Ishikawa (cell line): ENCODE measurements around the gene AFG1L.

Source experiments
- CEBPB ChIP-seq: IDR thresholded peaks from 2 replicates; pipeline ENCODE4 v1.6.1; 2012
- CREB1 ChIP-seq: IDR thresholded peaks from 2 replicates; pipeline ENCODE4 v1.6.1; 2012; ENCODE audit warnings: low read depth
- EGR1 ChIP-seq: IDR thresholded peaks from 2 replicates; pipeline ENCODE4 v1.6.1; 2012
- EP300 ChIP-seq: IDR thresholded peaks from 2 replicates; pipeline ENCODE4 v1.6.1; 2012; ENCODE audit warnings: borderline replicate concordance
- FOXM1 ChIP-seq: IDR thresholded peaks from 2 replicates; pipeline ENCODE4 v1.6.1; 2012; ENCODE audit warnings: low read depth, borderline replicate concordance
- NFIC ChIP-seq: IDR thresholded peaks from 2 replicates; pipeline ENCODE4 v1.6.1; 2012
- RAD21 ChIP-seq: IDR thresholded peaks from 2 replicates; pipeline ENCODE4 v1.6.1; 2012; ENCODE audit warnings: low read depth
- TAF1 ChIP-seq: IDR thresholded peaks from 2 replicates; pipeline ENCODE4 v1.6.1; 2012; ENCODE audit warnings: low read depth, mild to moderate bottlenecking
- TCF12 ChIP-seq: IDR thresholded peaks from 2 replicates; pipeline ENCODE4 v1.6.1; 2012; ENCODE audit warnings: low read depth
- TEAD4 ChIP-seq: IDR thresholded peaks from 2 replicates; pipeline ENCODE4 v1.6.1; 2012
- YY1 ChIP-seq: IDR thresholded peaks from 2 replicates; pipeline ENCODE4 v1.6.1; 2012; ENCODE audit warnings: low read depth
- ZBTB7A ChIP-seq: IDR thresholded peaks from 2 replicates; pipeline ENCODE4 v1.6.1; 2012; ENCODE audit warnings: low read depth
- TF ChIP-seq, protein P1 (sequence below): IDR thresholded peaks from 2 replicates; pipeline ENCODE4 v1.6.1; 2012
- TF ChIP-seq, protein P2 (sequence below): IDR thresholded peaks from 2 replicates; pipeline ENCODE4 v1.6.1; 2012
- TF ChIP-seq, protein P3 (sequence below): IDR thresholded peaks from 2 replicates; pipeline ENCODE4 v1.6.1; 2012; ENCODE audit warnings: low read depth, mild to moderate bottlenecking

AFG1L gene

DNA sequence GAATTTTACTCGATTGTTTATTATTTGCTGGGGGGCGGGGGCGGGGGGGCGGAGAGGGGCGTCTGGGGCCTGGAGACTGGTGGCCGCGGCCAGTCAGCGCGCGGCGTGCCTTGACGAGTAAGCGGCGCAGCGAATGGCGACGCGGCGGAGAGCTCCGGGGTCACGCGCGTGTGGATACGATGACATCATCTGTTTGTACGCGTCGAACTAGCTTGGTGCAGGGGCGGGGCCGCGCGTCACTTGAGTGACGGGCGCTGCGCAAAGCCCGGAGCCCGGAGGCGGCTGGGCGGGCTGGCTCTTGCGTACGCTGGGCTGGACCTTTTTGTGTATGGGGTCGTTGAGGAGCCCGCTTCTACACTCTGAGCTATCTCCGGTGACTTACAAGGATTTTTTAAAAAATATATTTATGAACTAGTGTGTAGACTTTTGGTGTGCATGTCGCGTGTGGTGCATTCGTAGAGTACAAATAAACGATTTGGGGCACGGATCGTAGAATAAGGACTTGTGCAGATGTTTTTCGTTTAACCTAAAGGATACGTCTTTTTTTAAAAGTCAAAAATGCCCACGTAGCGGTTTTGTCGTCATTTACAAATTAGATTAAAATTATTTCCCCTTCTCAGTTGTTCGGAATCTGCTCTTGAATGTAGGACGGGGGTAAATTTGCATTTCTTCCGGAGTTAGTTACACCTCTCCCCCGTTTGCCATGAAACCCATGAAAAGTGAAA lies 263.7 kb downstream of the AFG1L start:
- 0 out of 2 replicates have a peak, but pooled peaks have one; percentile 37 for TF ChIP-seq FOXM1
- TF ChIP-seq, protein P1, sequence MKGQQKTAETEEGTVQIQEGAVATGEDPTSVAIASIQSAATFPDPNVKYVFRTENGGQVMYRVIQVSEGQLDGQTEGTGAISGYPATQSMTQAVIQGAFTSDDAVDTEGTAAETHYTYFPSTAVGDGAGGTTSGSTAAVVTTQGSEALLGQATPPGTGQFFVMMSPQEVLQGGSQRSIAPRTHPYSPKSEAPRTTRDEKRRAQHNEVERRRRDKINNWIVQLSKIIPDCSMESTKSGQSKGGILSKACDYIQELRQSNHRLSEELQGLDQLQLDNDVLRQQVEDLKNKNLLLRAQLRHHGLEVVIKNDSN: peak; percentile 76
- TF ChIP-seq TCF12: peak; percentile 21; the same call in 1 of the 2 replicates
- peak; percentile 47; the same call in 1 of the 2 replicates for TF ChIP-seq EGR1
- TF ChIP-seq, protein P2, sequence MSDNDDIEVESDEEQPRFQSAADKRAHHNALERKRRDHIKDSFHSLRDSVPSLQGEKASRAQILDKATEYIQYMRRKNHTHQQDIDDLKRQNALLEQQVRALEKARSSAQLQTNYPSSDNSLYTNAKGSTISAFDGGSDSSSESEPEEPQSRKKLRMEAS: peak; percentile 85
- no peak for TF ChIP-seq CEBPB
- TF ChIP-seq ZBTB7A: no peak; the same call in 1 of the 2 replicates
- TF ChIP-seq CREB1: peak; percentile 93
- no peak for TF ChIP-seq NFIC
- 0 out of 2 replicates have a peak, but pooled peaks have one; percentile 25 for TF ChIP-seq TEAD4
- peak; percentile 64 for TF ChIP-seq YY1
- TF ChIP-seq, protein P3, sequence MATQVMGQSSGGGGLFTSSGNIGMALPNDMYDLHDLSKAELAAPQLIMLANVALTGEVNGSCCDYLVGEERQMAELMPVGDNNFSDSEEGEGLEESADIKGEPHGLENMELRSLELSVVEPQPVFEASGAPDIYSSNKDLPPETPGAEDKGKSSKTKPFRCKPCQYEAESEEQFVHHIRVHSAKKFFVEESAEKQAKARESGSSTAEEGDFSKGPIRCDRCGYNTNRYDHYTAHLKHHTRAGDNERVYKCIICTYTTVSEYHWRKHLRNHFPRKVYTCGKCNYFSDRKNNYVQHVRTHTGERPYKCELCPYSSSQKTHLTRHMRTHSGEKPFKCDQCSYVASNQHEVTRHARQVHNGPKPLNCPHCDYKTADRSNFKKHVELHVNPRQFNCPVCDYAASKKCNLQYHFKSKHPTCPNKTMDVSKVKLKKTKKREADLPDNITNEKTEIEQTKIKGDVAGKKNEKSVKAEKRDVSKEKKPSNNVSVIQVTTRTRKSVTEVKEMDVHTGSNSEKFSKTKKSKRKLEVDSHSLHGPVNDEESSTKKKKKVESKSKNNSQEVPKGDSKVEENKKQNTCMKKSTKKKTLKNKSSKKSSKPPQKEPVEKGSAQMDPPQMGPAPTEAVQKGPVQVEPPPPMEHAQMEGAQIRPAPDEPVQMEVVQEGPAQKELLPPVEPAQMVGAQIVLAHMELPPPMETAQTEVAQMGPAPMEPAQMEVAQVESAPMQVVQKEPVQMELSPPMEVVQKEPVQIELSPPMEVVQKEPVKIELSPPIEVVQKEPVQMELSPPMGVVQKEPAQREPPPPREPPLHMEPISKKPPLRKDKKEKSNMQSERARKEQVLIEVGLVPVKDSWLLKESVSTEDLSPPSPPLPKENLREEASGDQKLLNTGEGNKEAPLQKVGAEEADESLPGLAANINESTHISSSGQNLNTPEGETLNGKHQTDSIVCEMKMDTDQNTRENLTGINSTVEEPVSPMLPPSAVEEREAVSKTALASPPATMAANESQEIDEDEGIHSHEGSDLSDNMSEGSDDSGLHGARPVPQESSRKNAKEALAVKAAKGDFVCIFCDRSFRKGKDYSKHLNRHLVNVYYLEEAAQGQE: no peak
- TF ChIP-seq EP300: no peak; the same call in 1 of the 2 replicates
- no peak for TF ChIP-seq TAF1
- TF ChIP-seq RAD21: no peak

DNA sequence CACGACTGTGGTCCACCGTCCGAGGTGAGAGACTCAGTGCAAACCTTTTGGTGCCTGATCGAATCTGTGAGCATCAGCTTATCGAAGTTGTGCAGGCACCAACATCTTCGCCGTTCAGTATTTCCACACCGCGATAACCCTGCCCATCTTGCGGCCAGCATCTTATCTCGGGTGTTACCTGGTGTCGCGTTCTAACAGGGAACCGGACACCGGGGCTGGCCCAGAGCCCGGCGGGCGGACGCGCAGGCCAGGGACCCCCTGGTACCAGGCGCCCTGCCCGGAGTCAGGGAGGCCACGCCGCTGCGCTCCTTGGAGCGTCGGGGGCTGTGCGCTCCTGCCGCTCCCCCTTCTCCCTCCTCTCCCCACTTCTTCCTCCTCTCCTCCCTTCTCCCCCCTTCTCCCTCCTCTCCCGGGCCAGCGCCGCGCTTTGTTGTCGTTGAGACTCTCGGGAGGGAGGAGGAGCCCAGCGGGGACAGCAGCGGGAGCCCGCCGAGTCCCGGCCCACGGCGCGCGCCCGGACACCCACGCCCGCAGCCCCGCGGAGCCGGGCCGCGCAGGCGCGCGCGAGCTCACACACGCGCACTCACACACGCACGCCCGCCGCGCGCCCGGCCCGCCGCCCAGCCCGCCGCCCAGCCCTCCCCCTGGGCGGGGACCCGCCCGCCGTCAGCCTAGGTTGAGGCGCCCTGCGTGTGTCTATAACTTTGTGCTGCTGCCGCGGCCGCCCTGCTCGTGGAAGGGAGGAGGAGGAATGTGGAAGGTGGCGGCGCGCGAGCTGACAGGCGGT lies 264.4 kb downstream of the AFG1L start:
- TF ChIP-seq CREB1: no peak
- TF ChIP-seq RAD21: no peak
- 0 out of 2 replicates have a peak, but pooled peaks have one; percentile 5 for TF ChIP-seq FOXM1
- no peak for TF ChIP-seq ZBTB7A
- TF ChIP-seq TAF1: no peak; the same call in 1 of the 2 replicates
- peak; percentile 42 for TF ChIP-seq EGR1
- TF ChIP-seq TCF12: 0 out of 2 replicates have a peak, but pooled peaks have one; percentile 7
- TF ChIP-seq, protein P1: no peak
- TF ChIP-seq TEAD4: peak; percentile 68
- TF ChIP-seq CEBPB: no peak
- peak; percentile 14; the same call in 1 of the 2 replicates for TF ChIP-seq NFIC
- TF ChIP-seq, protein P2: peak; percentile 23

DNA sequence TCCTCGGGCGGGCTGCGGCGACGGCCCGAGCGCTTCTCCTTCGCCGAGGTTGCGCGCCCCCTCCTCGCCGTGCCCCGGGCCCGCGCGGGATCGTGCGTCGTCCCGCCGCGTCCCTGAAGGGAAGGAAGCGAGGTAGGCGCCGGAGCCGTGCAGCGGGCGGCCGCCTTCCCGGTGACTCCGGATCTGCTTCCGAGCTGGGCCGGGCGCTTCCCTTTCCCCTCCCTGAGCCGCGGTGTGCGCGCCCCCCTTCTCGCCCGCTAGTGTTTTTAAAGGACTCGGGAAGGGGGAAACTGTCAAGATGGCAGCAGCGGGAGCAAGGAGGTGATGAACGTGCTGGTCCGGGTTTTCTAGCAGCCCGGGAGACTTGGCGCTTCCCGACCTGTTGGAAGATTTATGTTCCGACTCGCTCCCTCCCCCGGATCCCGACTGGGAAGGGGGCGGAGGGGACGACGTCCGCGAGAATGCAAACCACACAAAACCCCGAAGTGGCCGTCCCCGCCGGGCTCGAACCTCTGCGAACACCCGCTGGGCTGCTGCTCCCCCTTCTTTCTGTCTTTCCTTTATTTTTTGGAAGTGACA lies 265.1 kb downstream of the AFG1L start:
- TF ChIP-seq, protein P3: no peak
- TF ChIP-seq, protein P1: 0 out of 2 replicates have a peak, but pooled peaks have one; percentile 4
- TF ChIP-seq CREB1 (no peak), FOXM1 (no peak), YY1 (peak; percentile 46; the same call in 1 of the 2 replicates), RAD21 (no peak), TEAD4 (no peak), NFIC (no peak; the same call in 1 of the 2 replicates), ZBTB7A (no peak), EP300 (peak; percentile 19; the same call in 1 of the 2 replicates), CEBPB (no peak), TCF12 (peak; percentile 10; the same call in 1 of the 2 replicates), TAF1 (peak; percentile 49; the same call in 1 of the 2 replicates), EGR1 (peak; percentile 74)
- TF ChIP-seq, protein P2: peak; percentile 32; the same call in 1 of the 2 replicates
